HG03565 (cell line): ENCODE results near the gene RFPL3.
"Not testable (repeated sequence)": the region's sequence is repeated elsewhere in the genome, so short reads cannot be mapped to it uniquely, and the experiment has no call there.

Experiments used
- ATAC-seq: cut with Tn5 transposase; IDR thresholded peaks from one replicate; pipeline ENCODE4 v1.9.1; 2021; ENCODE audit warnings: mild to moderate bottlenecking, moderate library complexity; ENCODE audit not compliant: unreplicated experiment

Gene RFPL3

GRCh38 chr22:32352681-32353080 is 5.0 kb upstream of the RFPL3 start:
- no peak for ATAC-seq

DNA sequence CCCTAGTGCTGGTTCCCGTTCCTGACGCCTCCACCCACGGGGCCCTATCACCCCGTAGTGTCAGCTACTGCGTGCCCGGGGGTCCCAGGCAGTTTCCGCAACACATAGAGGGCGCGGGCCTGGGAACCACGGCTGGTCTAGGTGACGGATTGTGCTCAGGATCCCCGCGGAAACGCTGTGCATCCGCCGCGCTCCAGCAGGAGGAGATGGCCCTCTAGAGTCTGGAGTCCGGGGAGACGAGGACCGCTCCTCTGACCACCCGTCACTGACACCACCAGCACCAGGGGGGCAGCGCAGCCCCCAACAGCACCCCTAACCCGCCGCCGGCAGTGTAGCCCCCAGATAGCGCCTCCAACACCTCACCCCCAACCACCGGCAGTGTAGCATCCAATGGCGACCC is 4.4 kb upstream of the RFPL3 start:
- no peak for ATAC-seq

DNA sequence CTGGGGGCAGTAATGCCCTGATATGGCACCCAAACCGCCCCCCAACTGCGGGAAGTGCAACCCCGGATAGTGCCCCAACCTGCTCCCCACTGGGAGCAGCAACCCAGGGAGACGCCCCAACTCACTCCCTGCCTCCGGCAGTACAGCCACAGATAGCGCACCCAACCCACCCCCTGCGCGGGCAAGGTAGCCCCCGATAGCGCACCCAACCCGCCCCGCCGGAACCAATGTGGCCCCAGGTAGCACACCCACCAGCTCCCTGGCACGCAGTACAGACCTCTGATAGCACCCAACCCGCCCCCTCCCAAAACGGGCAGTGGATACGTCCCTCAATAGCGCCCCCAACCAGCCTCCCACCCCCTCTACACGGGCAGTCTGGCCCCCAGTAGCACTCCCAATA is 3.8 kb upstream of the RFPL3 start:
- no peak for ATAC-seq

- ATAC-seq, result no peak
Measured at GRCh38 chr22:32354360-32355351, 3.0 kb upstream of the RFPL3 start.

GRCh38 chr22:32355760-32356159 is 1.9 kb upstream of the RFPL3 start:
- no peak for ATAC-seq

- not testable (repeated sequence) for ATAC-seq
Measured at GRCh38 chr22:32360096-32360495, 2.4 kb downstream of the RFPL3 start.

- ATAC-seq, result no peak
Measured at GRCh38 chr22:32361257-32361656, 3.6 kb downstream of the RFPL3 start.

DNA sequence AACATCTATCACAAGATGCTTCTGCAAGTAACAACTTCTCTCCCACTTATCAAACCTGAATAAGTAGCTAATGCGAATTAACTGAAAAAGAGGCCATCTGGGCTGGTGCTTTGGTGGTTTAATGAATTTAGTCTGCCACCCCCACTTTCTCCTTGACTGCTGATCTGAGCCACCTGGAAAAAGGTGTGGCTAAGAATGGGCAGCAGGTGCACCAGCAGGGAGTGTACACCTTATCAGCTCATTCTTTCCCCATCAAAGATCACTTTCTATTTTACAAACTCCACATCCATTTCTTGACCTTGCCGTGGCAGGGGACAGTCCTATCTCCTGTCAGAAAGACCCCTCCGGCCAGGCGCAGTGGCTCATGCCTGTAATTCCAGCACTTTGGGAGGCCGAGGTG is 6.5 kb downstream of the RFPL3 start:
- ATAC-seq, result no peak

- ATAC-seq, result no peak
Measured at GRCh38 chr22:32375678-32376450, 18.2 kb downstream of the RFPL3 start.

DNA sequence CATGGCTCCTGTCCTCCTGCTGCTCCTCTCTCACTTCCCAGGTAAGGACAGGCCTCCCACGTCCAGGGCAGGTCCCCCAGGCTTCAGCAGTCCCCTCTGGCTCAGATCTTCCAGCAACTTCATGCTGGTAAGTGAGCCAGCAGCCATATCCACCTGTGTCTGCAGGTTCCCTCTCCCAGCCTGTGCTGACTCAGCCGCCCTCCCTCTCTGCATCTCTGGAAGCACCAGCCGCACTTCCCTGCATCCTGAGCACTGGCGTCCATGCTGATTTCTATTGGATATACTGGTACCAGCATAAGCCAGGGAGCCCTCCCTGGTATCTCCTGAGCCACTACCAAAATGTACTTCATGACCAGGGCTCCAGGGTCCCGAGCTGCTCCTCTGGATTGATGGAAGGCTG is 19.0 kb downstream of the RFPL3 start:
- no peak for ATAC-seq

- no peak for ATAC-seq
Measured at GRCh38 chr22:32378707-32379272, 21.1 kb downstream of the RFPL3 start.

DNA sequence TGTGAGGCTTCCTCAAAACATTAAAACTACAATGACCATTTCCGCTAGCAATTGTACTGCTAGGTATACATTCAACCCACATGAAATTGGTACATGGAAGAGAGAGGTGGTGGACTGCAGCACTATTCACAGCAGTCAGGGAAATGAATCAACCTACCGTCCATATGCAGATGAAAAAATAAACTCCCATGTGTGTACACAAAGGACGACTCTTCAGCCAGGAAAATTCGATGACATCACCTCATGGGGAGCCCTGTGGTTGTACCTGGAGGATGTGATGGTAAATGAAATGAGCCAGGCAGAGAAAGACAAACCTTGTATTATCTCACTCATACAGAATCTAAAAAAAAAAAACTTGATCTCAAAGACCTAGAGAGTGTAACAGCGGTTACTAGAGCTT is 23.3 kb downstream of the RFPL3 start:
- no peak for ATAC-seq

GRCh38 chr22:32385681-32386080 is 28.0 kb downstream of the RFPL3 start:
- ATAC-seq, result no peak

DNA sequence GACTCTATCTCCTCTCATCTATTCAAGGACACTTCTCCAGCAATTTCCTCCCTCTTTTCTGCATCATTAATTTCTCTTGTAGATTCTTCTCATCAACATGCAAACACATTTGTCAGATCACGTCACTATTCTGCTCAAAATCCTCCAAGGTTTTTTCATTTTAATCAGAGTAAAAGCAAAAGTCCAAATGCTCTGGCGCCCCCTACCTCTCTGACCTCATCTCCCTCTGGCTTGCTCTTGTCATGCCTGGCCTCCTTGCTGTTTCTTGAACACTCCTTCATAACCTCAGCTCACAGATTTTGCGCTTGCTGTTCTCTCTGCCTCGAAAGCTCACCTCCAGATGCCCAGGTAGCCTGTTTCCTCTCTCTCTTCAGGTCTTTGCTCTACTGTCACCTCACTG is 32.0 kb downstream of the RFPL3 start:
- no peak for ATAC-seq

DNA sequence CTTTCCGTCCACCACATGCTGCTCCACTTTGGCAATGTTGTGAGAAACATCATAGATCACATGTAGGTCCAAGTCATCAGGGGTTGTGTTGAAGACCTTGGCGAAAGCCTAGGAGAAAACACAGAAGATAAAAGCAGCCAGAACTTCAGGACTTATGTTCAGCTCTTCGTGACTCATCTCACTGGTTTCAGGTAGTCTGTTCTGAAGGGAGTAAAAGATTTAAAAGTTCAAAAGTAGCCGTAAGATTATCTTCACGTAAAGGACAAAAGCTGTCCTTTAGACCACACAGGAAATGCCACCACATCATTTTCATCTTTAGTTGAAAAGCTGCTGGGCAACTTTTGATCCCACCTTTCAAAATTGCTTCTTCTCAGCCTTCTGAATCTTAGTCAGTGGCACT is 37.4 kb downstream of the RFPL3 start:
- ATAC-seq, result no peak

- ATAC-seq, result no peak
Measured at GRCh38 chr22:32396255-32396654, 38.6 kb downstream of the RFPL3 start.

DNA sequence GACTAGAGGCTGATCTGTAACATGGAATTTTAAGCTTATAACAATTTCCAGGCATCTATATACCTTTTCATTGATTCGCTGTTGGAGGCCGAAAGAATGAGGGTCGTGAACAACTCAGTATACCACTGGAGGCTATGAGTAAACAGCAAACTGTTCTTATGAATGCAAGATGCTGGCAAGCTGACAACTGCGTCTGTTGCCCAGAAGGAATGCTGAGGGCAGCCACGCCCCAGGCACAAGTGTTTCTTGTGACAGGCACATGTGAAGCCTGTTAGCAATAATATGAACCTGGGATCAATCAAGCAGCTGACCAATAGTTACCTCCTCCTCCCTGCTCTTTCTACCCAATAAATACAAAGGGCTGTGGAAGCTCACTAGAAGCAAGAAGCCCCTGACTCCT is 39.1 kb downstream of the RFPL3 start:
- no peak for ATAC-seq

DNA sequence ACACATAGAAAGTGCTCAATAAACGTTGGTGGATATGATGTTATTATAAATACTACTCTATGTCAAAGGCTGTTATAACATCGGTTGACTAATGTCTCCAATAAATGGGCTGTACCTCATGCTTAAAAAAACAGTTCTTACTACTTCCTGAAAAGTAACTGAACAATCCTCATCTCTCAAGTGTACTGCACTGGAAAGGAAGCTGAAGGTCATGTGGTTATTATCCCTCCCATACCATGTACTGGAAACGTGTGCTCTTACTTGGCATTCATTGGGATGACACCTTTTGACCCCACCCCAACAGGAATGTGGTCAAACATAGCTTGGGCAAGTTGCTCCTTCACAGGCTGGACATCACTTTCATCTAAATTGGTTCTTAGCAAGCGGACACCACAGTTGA is 43.8 kb downstream of the RFPL3 start:
- no peak for ATAC-seq

GRCh38 chr22:32404021-32404420 is 46.4 kb downstream of the RFPL3 start:
- no peak for ATAC-seq

DNA sequence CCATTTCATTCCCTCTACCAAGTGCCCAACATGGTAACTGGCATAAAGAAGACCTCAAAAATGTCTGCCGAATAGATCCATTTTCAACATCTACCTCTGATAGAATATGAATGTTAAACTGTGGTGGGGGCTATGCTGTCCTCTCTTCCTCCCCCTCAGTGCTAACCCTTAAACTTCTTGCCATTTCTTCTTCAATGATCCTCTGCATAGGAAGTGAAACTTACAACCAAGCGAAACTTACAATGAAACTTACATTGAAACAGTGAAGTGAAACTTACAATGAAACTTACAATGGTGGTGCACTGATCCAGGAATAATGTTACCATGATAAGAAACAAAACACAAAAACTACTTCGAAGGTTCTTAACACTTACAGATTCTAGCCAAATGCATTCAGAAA is 49.6 kb downstream of the RFPL3 start:
- ATAC-seq, result peak; percentile 32

DNA sequence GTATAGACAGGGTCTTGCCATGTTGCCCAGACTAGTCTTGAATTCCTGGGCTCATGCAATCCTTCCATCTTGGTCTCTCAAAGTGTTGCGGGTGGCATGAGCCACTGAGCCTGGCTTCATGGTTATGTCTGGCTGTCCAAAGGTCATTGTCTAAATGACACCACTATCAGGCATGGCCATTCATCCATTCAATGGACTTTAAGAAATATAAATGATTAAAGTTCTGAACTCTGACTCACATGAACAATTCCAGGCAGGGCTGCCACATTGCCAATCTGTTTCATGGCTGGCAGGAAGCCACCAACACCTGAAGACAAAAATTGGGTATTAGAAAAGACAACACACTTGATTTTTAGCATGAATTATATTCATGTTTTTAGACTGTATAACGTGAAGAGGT is 50.3 kb downstream of the RFPL3 start:
- no peak for ATAC-seq

- ATAC-seq, result no peak
Measured at GRCh38 chr22:32409977-32410376, 52.3 kb downstream of the RFPL3 start.
